Activated CD8-positive, alpha-beta memory T cell treated with anti-CD3 and anti-CD28 coated beads for 36 hours (primary cell): ENCODE data around the gene ATP8B4. TPM values are rescaled to one million over a fixed set of nuclear protein-coding genes. Genes with fewer than 3 reads are reported as not detected.

ENCODE experiments used
- CTCF ChIA-PET: fragments of 350-600 bp; sonication (Branson Sonifier 250); formaldehyde crosslinking; loops from one replicate; lab custom pipeline; 2021; ENCODE audit warnings: antibody characterized with exemption; lab: Charles Lee
- POLR2A ChIA-PET: fragments of 350-600 bp; sonication (Branson Sonifier 250); formaldehyde crosslinking; loops from one replicate; lab custom pipeline; 2021; ENCODE audit warnings: antibody characterized with exemption; lab: Charles Lee
- total RNA-seq, 2 experiments: library from RNA; stranded (reverse); gene quantifications; one replicate each; pipeline ENCODE4 v1.2.3, GENCODE V29; 2021

Gene ATP8B4
- total RNA-seq, 2 experiments from 2014 or later, result 15.9 to 16.3 TPM

- ChIA-PET CTCF (interaction anchor here (0.7 kb wide), 1 partner anchor 72 kb away, joined by 4 read pairs; no protein-coding TSS in a partner anchor), POLR2A (no interaction called here)
Observed at GRCh38 chr15:50077176-50077575, 41.9 kb downstream of the ATP8B4 start.

DNA sequence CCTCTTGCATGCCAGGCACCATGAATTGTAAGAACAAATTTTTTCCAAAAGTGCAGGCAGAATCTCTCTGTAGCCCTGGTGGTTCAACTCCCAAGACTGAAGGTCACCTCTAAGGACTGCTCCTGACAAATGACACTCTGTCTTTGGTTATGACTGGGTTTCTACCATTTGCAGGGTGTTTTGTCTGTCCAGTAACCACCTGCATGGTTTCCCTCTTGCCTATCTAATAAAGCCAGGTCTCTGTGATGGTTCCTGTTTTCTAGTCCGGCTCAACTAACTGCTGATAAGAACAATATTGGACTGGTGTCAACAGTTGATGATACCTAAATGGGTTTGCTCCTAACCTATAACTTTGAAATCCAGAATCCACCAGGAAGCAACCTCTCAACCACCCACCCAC, 43.7 kb downstream of the ATP8B4 start:
- CTCF ChIA-PET, result no interaction called here
- POLR2A ChIA-PET, result no interaction called here

- ChIA-PET CTCF (no interaction called here), POLR2A (no interaction called here)
Observed at GRCh38 chr15:50071551-50072258, 47.3 kb downstream of the ATP8B4 start.

DNA sequence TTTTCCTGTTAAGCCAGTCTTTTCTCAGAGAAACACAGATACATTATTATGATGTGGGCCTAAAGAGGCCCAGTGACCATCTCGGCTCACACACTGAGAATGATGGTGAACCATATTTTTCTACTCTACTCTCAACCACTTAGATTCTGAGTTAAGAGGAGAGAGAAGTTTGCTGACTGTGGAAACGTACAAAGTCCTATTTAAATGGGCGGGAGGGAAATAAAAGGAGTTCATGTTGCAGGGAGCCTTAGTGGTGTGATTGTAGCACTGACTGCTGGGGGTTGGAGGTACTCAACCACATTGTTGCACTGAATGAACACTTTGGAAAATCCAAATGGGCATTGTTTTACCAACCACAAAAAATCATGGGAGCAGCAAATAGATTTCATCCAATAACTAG, 51.0 kb downstream of the ATP8B4 start:
- ChIA-PET POLR2A (no interaction called here), CTCF (no interaction called here)

DNA sequence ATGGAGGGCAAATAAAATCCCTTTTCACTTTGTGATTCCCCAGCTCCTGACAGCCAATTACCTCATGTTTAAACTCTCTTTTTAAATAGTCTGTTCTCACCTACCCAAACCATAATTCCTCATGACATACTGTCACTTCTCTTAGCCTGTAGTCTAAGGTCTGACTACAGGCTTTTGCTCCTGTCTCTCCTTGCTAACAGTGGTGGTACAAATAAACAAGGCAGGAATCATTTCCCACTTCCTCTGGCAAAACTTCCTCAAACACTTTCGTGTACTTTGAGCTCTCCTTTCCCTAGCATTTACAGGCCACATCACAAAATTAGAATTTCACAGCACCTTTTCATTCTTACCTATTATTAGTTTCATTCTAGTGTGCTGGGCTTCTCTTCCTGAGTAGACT, 51.8 kb downstream of the ATP8B4 start:
- CTCF ChIA-PET, result no interaction called here
- POLR2A ChIA-PET, result no interaction called here

DNA sequence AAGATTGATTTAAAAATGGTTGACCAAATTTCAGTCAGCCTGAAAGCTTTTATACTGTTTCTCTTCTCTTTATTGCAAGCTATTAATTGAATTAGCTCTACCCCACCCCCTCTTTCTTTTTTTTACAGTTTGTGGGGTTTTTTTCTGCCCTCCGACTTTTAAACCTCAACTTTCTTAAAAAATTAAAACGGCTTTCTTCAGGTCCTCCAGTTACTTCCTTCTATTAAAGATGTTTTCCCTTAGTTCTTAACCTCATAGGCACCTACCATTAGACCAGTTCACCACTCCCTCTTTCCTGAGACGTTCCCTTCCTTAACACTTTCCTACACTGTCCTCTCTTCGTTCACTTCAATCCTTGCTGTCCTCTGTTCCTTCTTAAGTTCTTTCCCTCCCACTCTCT, 52.4 kb downstream of the ATP8B4 start:
- ChIA-PET POLR2A (no interaction called here), CTCF (no interaction called here)

GRCh38 chr15:50066202-50066601, 52.8 kb downstream of the ATP8B4 start:
- ChIA-PET POLR2A (no interaction called here), CTCF (no interaction called here)

DNA sequence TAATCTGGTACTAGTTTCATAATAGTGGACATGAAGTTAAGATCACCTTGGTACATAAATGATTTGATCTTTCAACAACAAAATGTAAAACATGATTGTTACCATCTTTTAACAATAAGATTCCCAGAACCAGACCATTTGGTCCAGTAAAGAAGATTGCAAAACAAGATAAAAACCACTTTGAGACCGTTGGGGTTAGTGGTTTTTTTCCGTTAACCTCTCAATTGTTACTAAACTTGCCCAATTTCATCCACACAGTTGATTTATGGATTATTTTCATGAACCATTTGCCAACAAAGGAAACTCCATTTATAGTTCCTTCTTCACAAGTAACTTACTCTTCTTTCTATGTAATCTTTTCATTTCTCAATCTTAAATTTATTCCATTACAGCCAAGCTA, 53.8 kb downstream of the ATP8B4 start:
- ChIA-PET POLR2A (no interaction called here), CTCF (no interaction called here)

GRCh38 chr15:50064673-50065072, 54.4 kb downstream of the ATP8B4 start:
- POLR2A ChIA-PET, result no interaction called here
- CTCF ChIA-PET, result no interaction called here

DNA sequence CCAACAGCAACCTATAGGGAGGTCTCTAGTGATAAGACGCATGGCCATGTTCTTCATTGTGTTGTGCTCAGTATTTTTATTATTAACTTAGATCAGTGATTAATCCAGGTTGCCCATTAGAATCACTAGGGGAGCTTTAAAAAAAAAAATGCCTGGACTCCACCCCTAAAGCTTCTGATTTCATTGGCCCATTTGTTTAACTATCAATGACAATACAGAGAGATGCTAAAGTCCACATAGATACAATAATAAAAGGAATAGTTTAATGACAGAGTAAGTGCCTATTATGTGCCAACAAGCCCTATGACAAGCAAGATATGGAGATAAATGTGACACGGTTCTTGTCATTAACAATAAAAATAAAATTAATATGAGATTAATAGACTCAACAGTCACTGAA, 55.8 kb downstream of the ATP8B4 start:
- ChIA-PET CTCF (interaction anchor here (0.5 to 1.5 kb wide), 2 partner anchors 124 to 829 kb away, joined by 3 to 4 read pairs; no protein-coding TSS in a partner anchor), POLR2A (no interaction called here)

GRCh38 chr15:50061503-50061902, 57.5 kb downstream of the ATP8B4 start:
- ChIA-PET POLR2A (no interaction called here), CTCF (no interaction called here)

DNA sequence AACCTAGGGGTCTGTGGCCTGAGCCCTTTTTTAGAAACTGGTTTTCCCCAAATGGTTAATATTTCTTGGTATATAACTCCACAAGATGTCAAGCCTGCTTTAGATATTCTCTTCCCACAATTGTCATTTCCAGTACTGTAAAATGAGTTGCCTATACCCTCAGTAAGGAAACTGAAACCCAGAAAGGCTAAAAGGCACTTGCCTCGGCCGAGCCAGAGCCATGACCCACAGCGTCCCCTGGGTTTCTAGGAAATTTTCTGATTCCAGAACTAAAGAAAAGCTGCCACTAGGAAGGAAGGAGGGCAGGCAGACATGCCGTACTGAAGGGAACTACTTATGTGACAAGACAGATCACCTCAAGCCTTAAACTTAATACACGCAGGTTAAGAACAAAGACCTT, 59.1 kb downstream of the ATP8B4 start:
- ChIA-PET POLR2A (no interaction called here), CTCF (no interaction called here)

- ChIA-PET CTCF (no interaction called here), POLR2A (no interaction called here)
Observed at GRCh38 chr15:50059203-50059772, 59.7 kb downstream of the ATP8B4 start.

DNA sequence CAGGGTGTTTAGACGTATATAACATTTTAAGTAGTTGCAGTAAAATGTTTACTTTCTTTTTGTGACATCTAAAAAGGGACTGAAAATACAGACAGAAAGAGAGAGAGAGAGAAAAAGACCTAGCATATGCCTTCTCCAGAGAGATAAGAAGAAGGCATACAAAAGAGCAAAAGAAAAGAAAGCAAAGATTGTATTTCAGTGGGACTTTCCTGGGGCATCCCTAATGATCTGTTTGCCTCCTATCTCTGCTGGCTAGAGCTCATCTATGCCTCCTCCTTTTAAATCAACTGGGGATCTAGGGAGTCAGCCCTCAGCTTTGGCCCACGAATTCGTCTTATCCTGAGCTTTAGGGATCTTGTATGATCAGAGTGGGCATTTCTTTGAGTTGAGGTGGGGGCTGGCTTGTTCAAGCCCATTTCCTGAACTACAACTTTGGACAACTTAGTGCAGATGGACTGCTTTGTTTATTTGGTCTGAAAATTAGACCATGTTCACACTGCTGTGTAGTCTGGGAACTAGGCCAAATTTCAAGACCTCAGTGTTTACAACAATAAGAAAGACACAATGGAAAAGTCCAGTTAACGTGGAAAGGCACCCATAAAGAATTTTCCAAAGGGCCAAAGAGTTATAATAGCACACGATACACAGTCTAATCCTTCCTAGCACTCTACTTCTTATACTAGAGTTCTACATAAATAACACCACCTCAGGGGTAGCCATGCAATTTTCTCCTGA, 61.0 kb downstream of the ATP8B4 start:
- ChIA-PET CTCF (no interaction called here), POLR2A (no interaction called here)

DNA sequence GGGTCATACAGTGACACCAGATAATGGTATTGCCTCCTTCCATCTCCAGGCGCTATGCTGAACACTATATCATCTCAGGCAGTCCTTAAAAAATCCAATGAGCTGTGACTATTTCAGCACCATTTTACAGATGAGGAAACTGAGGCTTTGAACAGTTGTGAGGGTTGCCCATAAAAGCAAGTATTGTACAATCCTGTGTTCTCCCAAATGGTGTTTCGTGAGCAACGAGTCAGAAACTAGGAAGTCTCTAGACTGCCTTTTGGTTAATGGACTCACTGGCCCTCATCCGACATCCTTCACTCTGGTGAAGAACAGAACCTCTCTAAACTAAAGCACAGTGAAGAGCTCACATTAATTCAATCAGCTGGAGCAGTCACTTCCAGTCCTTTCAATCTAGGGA, 61.8 kb downstream of the ATP8B4 start:
- CTCF ChIA-PET, result no interaction called here
- POLR2A ChIA-PET, result interaction anchor here (0.6 kb wide), 1 partner anchor 83 kb away, joined by 3 read pairs; no protein-coding TSS in a partner anchor

DNA sequence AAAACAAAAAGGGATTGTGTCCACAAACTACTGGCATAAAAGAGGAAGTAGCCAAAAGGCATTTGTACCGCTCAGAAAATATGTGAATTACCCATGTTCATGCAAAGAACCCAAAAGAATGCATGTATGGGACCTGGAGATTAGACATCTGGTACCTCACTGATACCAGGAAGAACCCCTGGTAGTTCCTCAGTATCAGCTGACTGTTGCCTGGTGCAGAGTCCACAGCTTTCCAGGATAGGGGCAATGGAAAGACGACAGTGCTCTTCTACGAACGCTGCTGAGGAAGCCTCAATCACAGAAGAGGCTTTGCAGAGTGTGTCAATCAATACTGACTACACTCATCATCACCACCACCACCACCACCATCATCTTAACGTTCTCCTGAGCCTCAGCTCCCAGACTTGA, 63.3 kb downstream of the ATP8B4 start:
- CTCF ChIA-PET, result no interaction called here
- POLR2A ChIA-PET, result no interaction called here

DNA sequence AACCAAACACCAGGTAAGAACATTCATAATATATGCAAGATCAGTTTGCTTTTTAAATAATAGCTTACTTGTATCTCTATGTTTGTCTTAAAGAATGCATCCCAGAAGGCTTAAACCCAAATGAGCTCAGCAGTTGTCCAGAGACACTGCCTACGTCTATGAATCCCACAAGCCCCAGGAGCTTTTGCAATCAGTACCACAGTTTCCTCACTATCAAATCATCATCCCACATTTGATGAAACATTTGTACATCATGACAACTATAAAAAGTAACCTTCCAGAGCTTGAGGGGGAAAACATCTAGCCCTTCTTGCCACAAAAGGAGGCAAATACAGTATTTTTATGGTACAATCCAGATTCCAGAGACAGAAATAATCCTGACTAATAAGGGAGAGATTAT, 63.7 kb downstream of the ATP8B4 start:
- CTCF ChIA-PET, result no interaction called here
- POLR2A ChIA-PET, result no interaction called here

- ChIA-PET POLR2A (no interaction called here), CTCF (no interaction called here)
Observed at GRCh38 chr15:50053055-50053856, 65.8 kb downstream of the ATP8B4 start.

DNA sequence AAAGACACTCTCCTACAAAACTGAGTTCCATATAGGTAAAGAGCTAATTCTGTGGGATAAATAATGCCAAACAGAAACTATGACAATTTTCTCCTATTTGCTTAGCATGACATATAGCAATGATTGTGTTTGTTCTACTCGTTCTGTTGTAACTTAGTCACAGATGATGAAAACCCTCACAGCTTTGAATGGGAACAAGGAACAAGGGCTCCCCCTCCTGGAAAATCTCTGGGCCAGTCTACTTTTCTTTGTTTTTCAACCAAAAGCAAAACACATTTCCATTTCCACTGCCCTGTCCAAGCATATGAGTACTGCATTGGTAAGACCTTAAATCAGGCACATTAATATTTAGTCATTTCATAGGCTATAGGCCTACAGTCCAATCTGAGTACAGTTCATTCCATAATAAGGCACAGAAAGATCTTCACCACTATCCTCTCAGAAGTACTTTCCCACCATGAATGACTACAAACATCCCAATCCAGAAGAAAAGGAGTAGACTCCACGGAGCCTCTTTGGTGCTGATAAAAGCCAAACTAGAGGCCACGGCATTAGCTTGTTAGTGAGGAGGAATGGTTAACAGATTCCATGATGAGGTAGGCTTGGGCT, 67.1 kb downstream of the ATP8B4 start:
- CTCF ChIA-PET, result interaction anchor here (0.6 kb wide), 1 partner anchor 93 kb away, joined by 3 read pairs; no protein-coding TSS in a partner anchor
- POLR2A ChIA-PET, result no interaction called here
